ENCODE results near the gene ILF2. TPM values are rescaled to one million over a fixed set of nuclear protein-coding genes. Genes with fewer than 3 reads are reported as not detected.
A peak's percentile ranks its signal among the peaks of the same experiment; 100 is the strongest.
"Not testable (repeated sequence)": the region's sequence is repeated elsewhere in the genome, so short reads cannot be mapped to it uniquely, and the experiment has no call there.

Gene ILF2
- polyA plus RNA-seq, 1 experiment: 182 TPM

- ChIA-PET CTCF (interaction anchor here (0.8 to 4.5 kb wide), 11 partner anchors 8 to 1329 kb away, joined by 3 to 43 read pairs (median 4); partner anchors contain the start of genes ILF2 and RAB13), POLR2A (no interaction called here)
- Histone ChIP-seq H3K36me3 (ENCODE audit: control insufficient read depth, insufficient read depth, low read length) (no peaks in the 10 kb centered on the region), H3K27me3 (ENCODE audit: control insufficient read depth, insufficient read depth, low read length) (peaks cover 40% of the 10 kb centered on the region), H3K4me3 (ENCODE audit: low read depth, low read length) (peak overlapping the region; percentile 29)
- TF ChIP-seq CTCF (IDR thresholded peaks at IDR 0.05; ENCODE audit: insufficient read depth, low read depth, low read length): no peak
- DNase-seq (ENCODE audit: low read depth): no peak
These were observed 8.7 kb upstream of the ILF2 start for GRCh38 chr1:153679337-153680119.

- DNase-seq (ENCODE audit: low read depth): no peak
- POLR2A ChIA-PET: no interaction called here
- H3K4me3 ChIP-seq (ENCODE audit: low read depth, low read length): peak within 1 kb of the TSS; percentile 29
- no peak for TF ChIP-seq CTCF (IDR thresholded peaks at IDR 0.05; ENCODE audit: insufficient read depth, low read depth, low read length)
- CTCF ChIA-PET: interaction anchor here (0.6 to 4.5 kb wide), 20 partner anchors 8 to 1330 kb away, joined by 3 to 43 read pairs (median 4); partner anchors contain the start of genes ILF2 and RAB13
- H3K27me3 ChIP-seq (ENCODE audit: control insufficient read depth, insufficient read depth, low read length): peaks cover 38% of the 10 kb centered on the region
- H3K36me3 ChIP-seq (ENCODE audit: control insufficient read depth, insufficient read depth, low read length): no peaks in the 10 kb centered on the region
These were observed 7.9 kb upstream of the ILF2 start, which contains the start of gene NPR1 for GRCh38 chr1:153678519-153679336. NPR1 (plus strand) TSS chr1:153678688; CDS start chr1:153679109, 421 bp downstream.

GRCh38 chr1:153677718-153678518 is 7.1 kb upstream of the ILF2 start:
- ChIA-PET CTCF (interaction anchor here (0.6 to 4.5 kb wide), 28 partner anchors 9 to 1330 kb away, joined by 3 to 43 read pairs (median 4); partner anchors contain the start of genes RAB13 and SLC27A3), POLR2A (no interaction called here)
- peak; percentile 98 for TF ChIP-seq CTCF (IDR thresholded peaks at IDR 0.05; ENCODE audit: insufficient read depth, low read depth, low read length)
- Histone ChIP-seq H3K36me3 (ENCODE audit: control insufficient read depth, insufficient read depth, low read length) (no peaks in the 10 kb centered on the region), H3K4me3 (ENCODE audit: low read depth, low read length) (peak overlapping the region; percentile 29; the same call in 1 of the 2 replicates), H3K27me3 (ENCODE audit: control insufficient read depth, insufficient read depth, low read length) (peaks cover 36% of the 10 kb centered on the region)
- DNase-seq (ENCODE audit: low read depth): no peak

- POLR2A ChIA-PET: no interaction called here
- H3K36me3 ChIP-seq (ENCODE audit: control insufficient read depth, insufficient read depth, low read length): peaks cover 3% of the 10 kb centered on the region; the same call in 1 of the 2 replicates
- peaks cover 7% of the 10 kb centered on the region for H3K27me3 ChIP-seq (ENCODE audit: control insufficient read depth, insufficient read depth, low read length)
- no peak for DNase-seq (ENCODE audit: low read depth)
- H3K4me3 ChIP-seq (ENCODE audit: low read depth, low read length): no peak overlapping the region
- CTCF ChIA-PET: no interaction called here
- no peak for TF ChIP-seq CTCF (IDR thresholded peaks at IDR 0.05; ENCODE audit: insufficient read depth, low read depth, low read length)
These were observed 2.7 kb upstream of the ILF2 start for GRCh38 chr1:153673511-153673910.

- CTCF ChIA-PET: interaction anchor here (1.0 to 2.0 kb wide), 10 partner anchors 8 to 317 kb away, joined by 3 to 7 read pairs (median 4); partner anchors contain the start of genes RAB13 and SNAPIN
- not testable (repeated sequence) for H3K27me3 ChIP-seq (ENCODE audit: control insufficient read depth, insufficient read depth, low read length); DNase-seq (ENCODE audit: low read depth)
- POLR2A ChIA-PET: interaction anchor here (0.6 kb wide), 2 partner anchors 36 to 319 kb away, joined by 4 to 5 read pairs; no protein-coding TSS in a partner anchor
- H3K36me3 ChIP-seq (ENCODE audit: control insufficient read depth, insufficient read depth, low read length): peaks cover 13% of the 10 kb centered on the region
- peak overlapping the region; percentile 41 for H3K4me3 ChIP-seq (ENCODE audit: low read depth, low read length)
These were observed 998 bp upstream of the ILF2 start for GRCh38 chr1:153671628-153672353.

Measured in BJ (cell line).